ENCODE measurements around the gene CDH23.

- TF ChIP-seq CTCF (conservative IDR thresholded peaks at IDR 0.05) (no peak), EZH2 (IDR thresholded peaks at IDR 0.05; ENCODE audit: low read depth) (no peak)
Measured at GRCh38 chr10:71833451-71834342, 437.0 kb downstream of the CDH23 start.
